ENCODE data around the gene SHISA9. TPM values are rescaled to one million over a fixed set of nuclear protein-coding genes. Genes with fewer than 3 reads are reported as not detected.

The SHISA9 gene
- total RNA-seq, 1 donor from 2014 or later: 5.3 TPM

- Mint-ChIP-seq H3K36me3 (no peaks in the 10 kb centered on the region), H3K4me1 (ENCODE audit: unreplicated experiment) (no peaks in the 10 kb centered on the region), H3K4me3 (no peak overlapping the region), H3K9me3 (no peaks in the 10 kb centered on the region), H3K27me3 (no peaks in the 10 kb centered on the region), H3K27ac (no peak overlapping the region)
- DNase-seq (ENCODE audit: extremely low spot score, unreplicated experiment): no peak
- TF ChIP-seq, protein P1, sequence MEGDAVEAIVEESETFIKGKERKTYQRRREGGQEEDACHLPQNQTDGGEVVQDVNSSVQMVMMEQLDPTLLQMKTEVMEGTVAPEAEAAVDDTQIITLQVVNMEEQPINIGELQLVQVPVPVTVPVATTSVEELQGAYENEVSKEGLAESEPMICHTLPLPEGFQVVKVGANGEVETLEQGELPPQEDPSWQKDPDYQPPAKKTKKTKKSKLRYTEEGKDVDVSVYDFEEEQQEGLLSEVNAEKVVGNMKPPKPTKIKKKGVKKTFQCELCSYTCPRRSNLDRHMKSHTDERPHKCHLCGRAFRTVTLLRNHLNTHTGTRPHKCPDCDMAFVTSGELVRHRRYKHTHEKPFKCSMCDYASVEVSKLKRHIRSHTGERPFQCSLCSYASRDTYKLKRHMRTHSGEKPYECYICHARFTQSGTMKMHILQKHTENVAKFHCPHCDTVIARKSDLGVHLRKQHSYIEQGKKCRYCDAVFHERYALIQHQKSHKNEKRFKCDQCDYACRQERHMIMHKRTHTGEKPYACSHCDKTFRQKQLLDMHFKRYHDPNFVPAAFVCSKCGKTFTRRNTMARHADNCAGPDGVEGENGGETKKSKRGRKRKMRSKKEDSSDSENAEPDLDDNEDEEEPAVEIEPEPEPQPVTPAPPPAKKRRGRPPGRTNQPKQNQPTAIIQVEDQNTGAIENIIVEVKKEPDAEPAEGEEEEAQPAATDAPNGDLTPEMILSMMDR (conservative IDR thresholded peaks at IDR 0.05): no peak
Observed at GRCh38 chr16:12958366-12958765, 57.0 kb downstream of the SHISA9 start.

- Mint-ChIP-seq H3K27me3 (no peaks in the 10 kb centered on the region), H3K27ac (no peak overlapping the region), H3K4me1 (ENCODE audit: unreplicated experiment) (no peaks in the 10 kb centered on the region), H3K9me3 (no peaks in the 10 kb centered on the region), H3K4me3 (no peak overlapping the region), H3K36me3 (no peaks in the 10 kb centered on the region)
- TF ChIP-seq, protein P1 (conservative IDR thresholded peaks at IDR 0.05): no peak
- no peak for DNase-seq (ENCODE audit: extremely low spot score, unreplicated experiment)
Observed at GRCh38 chr16:12959072-12959471, 57.7 kb downstream of the SHISA9 start.

GRCh38 chr16:12961626-12962025 lies 60.2 kb downstream of the SHISA9 start:
- TF ChIP-seq, protein P1 (conservative IDR thresholded peaks at IDR 0.05): no peak
- H3K36me3 Mint-ChIP-seq: no peaks in the 10 kb centered on the region
- no peak overlapping the region for H3K27ac Mint-ChIP-seq
- no peaks in the 10 kb centered on the region for H3K9me3 Mint-ChIP-seq
- no peak for DNase-seq (ENCODE audit: extremely low spot score, unreplicated experiment)
- H3K4me3 Mint-ChIP-seq: no peak overlapping the region
- H3K4me1 Mint-ChIP-seq (ENCODE audit: unreplicated experiment): no peaks in the 10 kb centered on the region
- H3K27me3 Mint-ChIP-seq: no peaks in the 10 kb centered on the region

DNA sequence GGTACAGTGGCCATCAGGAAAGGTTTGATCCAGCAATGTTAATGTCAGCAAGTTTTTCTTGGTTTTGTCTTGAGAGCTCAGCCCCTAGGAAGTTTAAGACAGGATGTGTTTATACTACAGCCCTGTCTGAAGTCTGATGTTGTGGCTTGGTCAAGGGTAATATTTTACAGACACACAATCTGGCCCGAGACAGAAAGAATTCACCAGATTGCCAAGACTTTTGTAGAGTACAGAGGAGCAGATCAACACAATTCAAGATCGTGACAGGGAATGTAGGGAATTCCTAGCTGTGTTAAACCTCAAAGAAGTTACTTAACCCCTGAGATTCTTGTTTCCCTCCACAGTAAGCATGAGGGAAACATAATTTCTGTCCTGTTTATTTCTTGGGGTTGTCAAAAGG lies 63.1 kb downstream of the SHISA9 start:
- Mint-ChIP-seq H3K4me3 (no peak overlapping the region), H3K36me3 (no peaks in the 10 kb centered on the region), H3K4me1 (ENCODE audit: unreplicated experiment) (no peaks in the 10 kb centered on the region), H3K27me3 (no peaks in the 10 kb centered on the region), H3K27ac (no peak overlapping the region), H3K9me3 (no peaks in the 10 kb centered on the region)
- no peak for DNase-seq (ENCODE audit: extremely low spot score, unreplicated experiment)
- TF ChIP-seq, protein P1 (conservative IDR thresholded peaks at IDR 0.05): no peak

- DNase-seq (ENCODE audit: extremely low spot score, unreplicated experiment): no peak
- no peaks in the 10 kb centered on the region for H3K9me3 Mint-ChIP-seq
- H3K36me3 Mint-ChIP-seq: no peaks in the 10 kb centered on the region
- no peak overlapping the region for H3K27ac Mint-ChIP-seq
- H3K4me3 Mint-ChIP-seq: no peak overlapping the region
- H3K27me3 Mint-ChIP-seq: no peaks in the 10 kb centered on the region
- H3K4me1 Mint-ChIP-seq (ENCODE audit: unreplicated experiment): no peaks in the 10 kb centered on the region
- TF ChIP-seq, protein P1 (conservative IDR thresholded peaks at IDR 0.05): no peak
Observed at GRCh38 chr16:12965274-12965804, 63.9 kb downstream of the SHISA9 start.

DNA sequence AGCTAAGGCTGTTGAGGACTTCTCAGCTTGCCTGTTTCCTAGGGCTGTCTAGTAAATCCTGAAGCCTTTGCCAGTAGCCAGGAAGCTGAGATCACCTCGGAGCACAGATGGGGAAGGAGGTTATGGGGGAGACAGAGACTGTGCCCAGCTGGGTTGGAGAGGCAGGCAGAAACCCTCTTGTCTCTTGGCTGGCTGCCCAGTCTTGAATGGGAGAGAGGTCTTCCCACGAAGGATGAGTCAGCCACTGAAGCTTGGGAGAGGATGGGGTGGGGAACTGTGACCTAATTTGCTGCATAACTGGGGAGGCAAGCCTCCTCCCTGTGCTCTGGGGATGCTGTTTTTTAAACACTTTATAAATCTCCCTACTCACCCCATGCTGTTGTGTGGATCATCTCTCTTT lies 69.8 kb downstream of the SHISA9 start:
- Mint-ChIP-seq H3K4me3 (no peak overlapping the region), H3K9me3 (no peaks in the 10 kb centered on the region), H3K27me3 (no peaks in the 10 kb centered on the region), H3K36me3 (no peaks in the 10 kb centered on the region), H3K4me1 (ENCODE audit: unreplicated experiment) (peaks cover 7% of the 10 kb centered on the region), H3K27ac (no peak overlapping the region)
- TF ChIP-seq, protein P1 (conservative IDR thresholded peaks at IDR 0.05): no peak
- DNase-seq (ENCODE audit: extremely low spot score, unreplicated experiment): no peak

All from type B pancreatic cell (in vitro differentiated cells).